GM11168 (cell line): Measurements from ENCODE around the gene HNRNPAB.
"Not testable (repeated sequence)": the region's sequence is repeated elsewhere in the genome, so short reads cannot be mapped to it uniquely, and the experiment has no call there.

Experiments used
- in situ Hi-C: fragments of 300-500 bp; cut with MboI; formaldehyde crosslinking; loops from one replicate; pipeline ENCODE4 v1.12.0; 2022; ENCODE audit warnings: low sequenced_read_pairs; ENCODE audit not compliant: unreplicated experiment

Gene HNRNPAB

DNA sequence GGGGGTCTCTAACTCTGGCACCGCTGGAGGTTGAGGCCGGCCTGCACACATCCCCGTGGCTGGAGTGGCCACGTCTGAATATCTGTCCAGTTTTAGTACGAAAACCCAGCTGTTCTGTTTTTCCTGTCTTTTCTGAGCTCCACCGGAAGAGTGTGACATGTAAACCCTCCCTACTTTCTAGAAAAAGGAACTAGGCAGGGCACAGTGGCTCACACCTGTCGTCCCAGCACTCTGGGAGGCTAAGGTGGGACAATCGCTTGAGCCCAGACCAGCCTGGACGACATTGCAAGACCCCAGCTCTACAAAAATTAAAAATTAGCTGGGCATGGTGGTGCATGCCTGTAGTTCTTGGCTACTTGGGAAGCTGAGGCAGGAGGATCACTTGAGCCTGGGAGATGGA, 36.4 kb downstream of the HNRNPAB start:
- in situ Hi-C loops: no loop called here

DNA sequence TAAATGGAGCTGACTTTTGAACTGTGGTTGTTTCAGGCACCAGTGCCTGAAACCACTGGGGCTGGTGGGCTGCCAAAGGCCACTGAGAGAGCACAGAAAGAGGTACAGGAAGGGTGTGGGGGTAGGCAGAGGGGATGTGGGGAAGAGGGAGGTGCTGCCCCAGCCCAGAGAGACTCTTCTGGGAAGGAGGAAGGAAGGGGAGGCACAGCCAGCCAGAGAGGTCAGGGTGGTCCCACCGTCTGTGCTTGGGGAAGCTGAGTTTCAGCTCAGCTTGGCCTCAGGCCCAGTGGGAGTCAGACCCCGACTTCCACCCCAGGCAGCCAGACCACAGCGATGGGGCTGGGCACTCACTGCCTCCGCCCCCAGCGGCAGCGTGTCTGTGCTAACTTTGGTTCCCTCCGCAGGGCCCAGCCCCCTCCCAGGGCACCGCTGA, 36.9 kb downstream of the HNRNPAB start:
- in situ Hi-C loops: no loop called here

GRCh38 chr5:178241688-178242231, 37.4 kb downstream of the HNRNPAB start:
- in situ Hi-C loops: no loop called here

DNA sequence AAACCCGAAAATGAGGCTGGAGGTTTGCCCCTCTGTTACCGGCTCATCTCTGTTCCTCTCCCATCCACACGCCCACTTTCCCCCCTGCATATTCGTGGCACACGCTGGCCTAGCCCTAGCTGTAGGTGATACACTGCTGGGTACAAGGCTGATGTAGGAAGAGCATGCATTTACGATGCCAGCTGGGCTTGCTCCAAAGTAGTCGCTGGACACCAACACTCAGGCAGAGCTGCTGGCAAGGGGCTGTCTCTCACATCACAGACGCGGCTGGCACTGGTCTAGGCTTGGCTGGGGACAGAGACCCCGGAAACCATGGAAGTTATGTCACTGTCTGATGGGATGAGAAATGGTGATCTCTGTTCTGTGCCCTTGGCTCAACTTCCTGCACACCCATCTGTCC, 38.1 kb downstream of the HNRNPAB start:
- in situ Hi-C loops: no loop called here

DNA sequence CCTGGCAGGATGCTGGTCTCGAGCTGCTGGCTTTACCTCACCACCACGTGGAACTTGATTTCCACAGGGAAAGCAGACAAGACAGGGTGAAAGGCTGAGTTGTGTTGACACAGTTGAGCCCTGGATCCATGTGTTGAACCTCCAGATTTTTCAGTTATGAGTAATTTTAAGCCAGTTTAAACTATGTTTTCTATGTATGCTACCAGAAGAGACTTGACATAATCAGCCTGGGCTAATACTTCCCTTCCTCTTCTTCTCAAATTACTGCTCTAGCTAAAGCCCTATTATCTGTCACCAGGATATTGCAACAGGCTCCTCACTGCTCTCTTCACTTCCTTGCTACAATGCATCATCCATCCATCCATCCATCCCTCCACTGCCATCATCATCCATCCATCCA, 40.2 kb downstream of the HNRNPAB start:
- in situ Hi-C loops: no loop called here

DNA sequence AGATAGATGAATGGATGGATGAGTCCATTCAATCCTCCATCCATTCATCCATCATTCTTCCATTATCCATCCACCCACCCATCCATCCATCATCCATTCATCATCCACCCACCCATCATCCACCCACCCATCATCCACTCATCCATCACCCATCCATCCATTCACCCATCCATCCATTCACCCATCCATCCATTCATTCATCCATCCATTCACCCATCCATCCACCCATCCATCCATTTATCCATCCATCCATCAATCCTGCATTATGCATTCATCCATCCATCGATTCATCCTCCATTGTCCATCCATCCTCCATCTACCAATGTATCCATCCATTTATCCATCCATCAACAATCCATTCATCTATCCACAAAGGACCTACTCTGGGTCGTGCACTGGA, 41.1 kb downstream of the HNRNPAB start:
- in situ Hi-C loops: no loop called here

- in situ Hi-C loops: no loop called here
Measured at GRCh38 chr5:178246624-178247279, 42.4 kb downstream of the HNRNPAB start.

DNA sequence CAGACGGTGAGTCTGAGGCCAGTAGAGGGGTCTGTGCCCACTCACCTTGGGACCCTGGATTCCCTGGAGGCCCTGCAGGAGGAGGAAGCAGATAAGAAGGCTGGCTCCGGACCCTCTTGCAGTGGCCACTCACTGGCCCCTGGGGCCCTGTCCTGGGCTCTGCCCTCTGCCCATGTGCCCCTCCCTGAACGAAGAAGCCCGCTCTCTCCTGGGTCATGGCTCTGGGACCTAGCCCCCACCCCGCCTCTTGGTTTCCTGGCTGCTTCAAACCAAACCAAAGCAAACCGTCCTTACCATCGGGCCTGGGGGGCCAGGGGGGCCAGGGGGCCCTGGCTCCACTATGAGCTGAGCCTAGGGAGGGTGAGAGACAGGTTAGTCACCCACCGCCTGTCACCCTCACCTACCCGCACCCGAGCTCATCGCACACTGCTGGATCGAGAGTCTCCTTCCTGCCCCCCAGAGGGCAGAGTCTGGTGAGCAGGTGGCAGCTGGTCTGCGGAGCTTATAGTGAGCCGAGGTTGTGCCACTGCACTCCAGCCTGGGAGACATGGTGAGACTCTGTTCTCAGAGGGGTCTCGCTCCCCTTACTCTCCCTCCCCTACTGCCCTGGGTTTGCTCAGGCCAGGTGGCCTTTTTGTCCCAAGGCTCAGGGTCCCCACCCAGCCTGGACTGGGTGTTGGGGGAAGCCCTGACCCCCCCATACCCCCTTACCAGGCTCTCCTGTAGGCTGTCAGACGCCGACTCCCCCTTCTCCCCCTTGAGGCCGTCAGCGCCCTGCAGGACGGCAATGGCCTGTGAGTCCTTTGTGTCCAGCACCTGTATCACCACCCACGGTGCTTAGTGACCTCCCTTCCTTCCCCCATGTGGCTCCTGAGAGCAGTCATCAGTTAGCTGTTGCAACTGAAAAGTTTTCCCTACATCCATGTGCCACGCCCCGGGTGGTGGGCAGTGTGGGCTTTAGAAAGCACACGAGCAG, 43.4 kb downstream of the HNRNPAB start:
- in situ Hi-C loops: no loop called here

GRCh38 chr5:178248750-178249149, 44.4 kb downstream of the HNRNPAB start:
- in situ Hi-C loops: no loop called here

GRCh38 chr5:178249191-178249989, 45.1 kb downstream of the HNRNPAB start:
- in situ Hi-C loops: no loop called here

- in situ Hi-C loops: no loop called here
Measured at GRCh38 chr5:178250263-178250662, 45.9 kb downstream of the HNRNPAB start.

DNA sequence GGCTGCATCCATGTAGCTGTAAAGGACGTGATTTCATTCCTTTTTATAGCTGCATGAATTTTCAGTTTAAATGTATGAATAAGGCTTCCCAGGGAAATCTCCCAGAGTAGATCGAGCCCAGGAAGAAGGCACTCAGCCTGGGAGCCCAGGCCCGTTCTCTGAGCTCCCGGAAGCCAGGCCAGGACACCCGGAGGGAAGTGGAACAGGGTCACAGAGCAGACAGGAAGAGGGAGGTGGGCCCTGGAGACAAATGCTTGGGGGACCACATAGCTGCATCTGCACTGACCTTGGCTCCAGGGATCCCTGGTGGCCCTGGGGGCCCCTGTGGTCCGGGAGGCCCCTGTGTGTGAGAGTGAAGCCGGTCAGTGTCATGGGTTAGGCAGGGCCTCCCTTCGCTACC, 47.9 kb downstream of the HNRNPAB start:
- in situ Hi-C loops: no loop called here

- in situ Hi-C loops: not testable (repeated sequence)
Measured at GRCh38 chr5:178253632-178254031, 49.3 kb downstream of the HNRNPAB start.

DNA sequence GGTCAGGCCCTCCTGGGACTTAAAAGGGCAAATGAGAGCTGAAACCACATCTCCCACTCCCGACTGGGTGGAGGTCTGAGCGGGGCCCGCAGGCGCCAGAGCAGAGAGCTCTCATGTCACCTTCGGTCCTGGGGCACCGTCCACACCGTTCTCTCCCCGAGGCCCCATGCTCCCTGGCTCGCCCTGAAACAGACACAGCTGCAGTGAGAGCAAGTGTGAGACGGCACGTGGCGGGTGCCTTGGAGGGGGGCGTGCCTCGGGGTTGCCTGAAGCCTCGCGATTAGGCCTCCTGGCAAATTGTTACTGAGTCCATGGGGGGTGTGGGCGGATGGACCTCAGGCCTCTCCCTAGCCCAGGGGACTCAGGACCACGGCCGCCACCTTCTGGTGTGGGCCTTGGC, 52.4 kb downstream of the HNRNPAB start:
- in situ Hi-C loops: no loop called here

DNA sequence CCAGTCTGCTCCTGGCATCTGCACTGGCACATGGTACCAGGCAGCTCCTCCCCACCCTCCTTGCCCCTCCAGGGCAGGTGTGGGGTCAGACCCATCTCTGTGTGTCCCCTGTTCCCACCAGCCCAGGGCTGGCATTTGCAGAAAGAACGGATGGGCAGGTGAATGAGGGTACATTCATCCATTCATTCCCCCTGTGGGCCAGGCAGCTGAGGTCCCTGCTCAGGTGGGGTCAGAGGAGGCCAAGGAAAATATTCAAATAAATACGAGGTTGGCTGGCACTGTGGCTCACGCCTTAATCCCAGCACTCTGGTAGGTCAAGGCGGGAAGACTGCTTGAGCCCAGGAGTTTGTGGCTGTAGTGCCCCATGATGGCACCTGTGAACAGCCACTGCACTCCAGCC, 53.3 kb downstream of the HNRNPAB start:
- in situ Hi-C loops: no loop called here

DNA sequence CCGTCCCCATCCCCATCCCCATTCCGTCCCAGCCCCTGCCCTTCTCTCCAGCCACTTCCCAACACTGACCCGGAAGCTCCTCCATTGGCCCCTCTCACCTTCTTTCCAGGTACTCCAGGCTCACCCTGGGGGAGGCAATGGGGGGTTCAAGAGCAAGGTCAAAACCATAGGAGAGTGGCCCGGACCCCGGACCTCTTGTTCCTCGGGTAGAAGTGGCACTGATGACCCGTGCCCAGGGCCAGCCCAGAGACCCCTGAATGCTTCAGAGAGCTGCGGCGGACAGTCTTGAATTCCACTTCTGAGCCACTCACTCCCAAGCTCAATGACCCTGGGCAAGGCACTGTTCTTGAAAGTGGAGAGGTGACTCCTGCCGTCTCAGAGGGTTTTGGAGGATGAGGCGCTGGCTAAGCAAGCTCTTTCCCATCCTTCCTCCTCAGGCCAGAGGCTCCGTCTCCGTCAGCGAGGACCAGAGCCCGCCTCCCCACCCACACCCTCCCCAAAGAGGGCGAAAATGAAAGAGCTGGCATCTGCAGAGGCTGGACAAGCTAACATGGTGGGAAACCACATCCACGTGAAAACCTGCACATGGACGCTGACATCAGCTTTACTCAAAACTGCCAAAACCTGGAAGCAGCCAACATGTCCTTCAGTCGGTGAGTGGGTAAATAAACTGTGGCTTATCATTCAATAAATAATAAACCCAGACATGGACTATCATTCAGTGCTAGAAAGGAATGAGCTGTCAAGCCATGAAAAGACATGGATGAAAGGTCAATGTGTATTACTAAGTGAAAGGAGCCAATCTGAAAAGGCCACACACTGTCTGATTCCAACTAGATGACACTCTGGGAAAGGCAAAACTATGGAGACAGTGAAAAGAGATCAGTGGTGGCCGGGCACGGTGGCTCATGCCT, 55.5 kb downstream of the HNRNPAB start:
- in situ Hi-C loops: no loop called here
